ENCODE results near the gene SNTG2.

- TF ChIP-seq CTCF (IDR thresholded peaks at IDR 0.05; ENCODE audit: extremely low read depth in 1 of 2, insufficient read depth in 1 of 2, low read depth in 1 of 2, low read length in 2 of 2) = no peak
- no peak for TF ChIP-seq POLR2A (IDR thresholded peaks at IDR 0.05; ENCODE audit: low read depth, low read length)
These were observed 129.5 kb downstream of the SNTG2 start for GRCh38 chr2:1079873-1080799.
